GM11168 (cell line): Measurements from ENCODE around the gene HCK.

Experiments
- in situ Hi-C: fragments of 300-500 bp; cut with MboI; formaldehyde crosslinking; loops from one replicate; pipeline ENCODE4 v1.12.0; 2022; ENCODE audit warnings: low sequenced_read_pairs; ENCODE audit not compliant: unreplicated experiment

The HCK gene

GRCh38 chr20:32123088-32123487, 71.0 kb downstream of the HCK start:
- in situ Hi-C loops, result no loop called here

GRCh38 chr20:32124916-32125454, 72.9 kb downstream of the HCK start:
- in situ Hi-C loops, result no loop called here

- in situ Hi-C loops, result no loop called here
These were observed 73.5 kb downstream of the HCK start for GRCh38 chr20:32125506-32125905.

- in situ Hi-C loops, result no loop called here
These were observed 74.9 kb downstream of the HCK start for GRCh38 chr20:32126919-32127318.

- in situ Hi-C loops, result no loop called here
These were observed 75.3 kb downstream of the HCK start for GRCh38 chr20:32127347-32127746.

- in situ Hi-C loops, result no loop called here
These were observed 76.1 kb downstream of the HCK start for GRCh38 chr20:32128167-32128566.

- in situ Hi-C loops, result no loop called here
These were observed 77.8 kb downstream of the HCK start for GRCh38 chr20:32129863-32130262.

- in situ Hi-C loops, result no loop called here
These were observed 78.3 kb downstream of the HCK start for GRCh38 chr20:32130352-32130751.

- in situ Hi-C loops, result no loop called here
These were observed 78.9 kb downstream of the HCK start for GRCh38 chr20:32130965-32131364.

- in situ Hi-C loops, result no loop called here
These were observed 81.0 kb downstream of the HCK start for GRCh38 chr20:32132911-32133549.

- in situ Hi-C loops, result no loop called here
These were observed 82.0 kb downstream of the HCK start for GRCh38 chr20:32134026-32134425.

- in situ Hi-C loops, result no loop called here
These were observed 84.0 kb downstream of the HCK start for GRCh38 chr20:32135983-32136515.

GRCh38 chr20:32138921-32139320, 86.9 kb downstream of the HCK start:
- in situ Hi-C loops, result no loop called here

- in situ Hi-C loops, result no loop called here
These were observed 87.9 kb downstream of the HCK start for GRCh38 chr20:32139947-32140346.

GRCh38 chr20:32140603-32141002, 88.6 kb downstream of the HCK start:
- in situ Hi-C loops, result no loop called here

GRCh38 chr20:32141465-32141980, 89.5 kb downstream of the HCK start:
- in situ Hi-C loops, result no loop called here

GRCh38 chr20:32142088-32142487, 90.0 kb downstream of the HCK start:
- in situ Hi-C loops, result no loop called here

- in situ Hi-C loops, result no loop called here
These were observed 90.9 kb downstream of the HCK start for GRCh38 chr20:32142991-32143390.

- in situ Hi-C loops, result no loop called here
These were observed 93.0 kb downstream of the HCK start for GRCh38 chr20:32144898-32145662.

GRCh38 chr20:32149566-32150170, 97.6 kb downstream of the HCK start:
- in situ Hi-C loops, result no loop called here
